GM21423 (cell line): Measurements from ENCODE around the gene TTC6.

Experiments used
- ATAC-seq: cut with Tn5 transposase; IDR thresholded peaks from one replicate; pipeline ENCODE4 v1.9.1; 2021; ENCODE audit warnings: mild to moderate bottlenecking, moderate library complexity; ENCODE audit not compliant: unreplicated experiment

Gene TTC6

GRCh38 chr14:37595809-37596621, 586 bp downstream of the TTC6 start:
- ATAC-seq: peak; percentile 73

GRCh38 chr14:37596790-37597472, 1.5 kb downstream of the TTC6 start:
- ATAC-seq: no peak

- ATAC-seq: no peak
Measured at GRCh38 chr14:37597538-37597913, 2.1 kb downstream of the TTC6 start.

GRCh38 chr14:37597914-37598746, 2.7 kb downstream of the TTC6 start:
- no peak for ATAC-seq

GRCh38 chr14:37598747-37599506, 3.5 kb downstream of the TTC6 start:
- ATAC-seq: no peak

- ATAC-seq: no peak
Measured at GRCh38 chr14:37599507-37600368, 4.3 kb downstream of the TTC6 start.

GRCh38 chr14:37600880-37601741, 5.7 kb downstream of the TTC6 start:
- ATAC-seq: no peak

GRCh38 chr14:37601865-37602264, 6.4 kb downstream of the TTC6 start:
- ATAC-seq: no peak

GRCh38 chr14:37602605-37603453, 7.4 kb downstream of the TTC6 start:
- ATAC-seq: no peak

GRCh38 chr14:37603688-37604251, 8.3 kb downstream of the TTC6 start:
- no peak for ATAC-seq

- ATAC-seq: no peak
Measured at GRCh38 chr14:37606678-37607077, 11.2 kb downstream of the TTC6 start.

- no peak for ATAC-seq
Measured at GRCh38 chr14:37608649-37609048, 13.2 kb downstream of the TTC6 start.

- no peak for ATAC-seq
Measured at GRCh38 chr14:37610945-37611523, 15.6 kb downstream of the TTC6 start.

GRCh38 chr14:37615582-37616289, 20.3 kb downstream of the TTC6 start:
- no peak for ATAC-seq

GRCh38 chr14:37616853-37617252, 21.4 kb downstream of the TTC6 start:
- no peak for ATAC-seq

GRCh38 chr14:37617864-37618365, 22.5 kb downstream of the TTC6 start:
- no peak for ATAC-seq
